ENCODE results near the gene TUT7.

DNA sequence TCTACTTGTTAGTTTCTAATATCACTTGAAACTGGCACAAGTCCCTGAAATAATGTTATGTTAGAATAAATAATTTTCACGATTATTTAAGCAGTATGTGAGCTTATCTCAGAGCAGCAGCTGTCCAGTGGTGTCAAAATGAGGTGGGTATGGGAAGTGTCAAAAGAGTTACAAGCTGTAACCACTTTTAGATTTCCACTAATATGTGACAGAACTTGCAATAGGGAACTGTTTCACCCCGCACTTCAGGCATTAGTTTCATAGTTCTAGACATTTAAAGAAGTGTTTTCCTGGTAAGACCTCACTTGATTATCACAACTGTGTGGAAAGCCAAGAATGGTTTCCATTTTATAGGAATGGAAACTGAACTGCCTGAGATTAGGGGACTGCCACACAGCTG is 68.9 kb downstream of the TUT7 start:
- TF ChIP-seq, protein P1, sequence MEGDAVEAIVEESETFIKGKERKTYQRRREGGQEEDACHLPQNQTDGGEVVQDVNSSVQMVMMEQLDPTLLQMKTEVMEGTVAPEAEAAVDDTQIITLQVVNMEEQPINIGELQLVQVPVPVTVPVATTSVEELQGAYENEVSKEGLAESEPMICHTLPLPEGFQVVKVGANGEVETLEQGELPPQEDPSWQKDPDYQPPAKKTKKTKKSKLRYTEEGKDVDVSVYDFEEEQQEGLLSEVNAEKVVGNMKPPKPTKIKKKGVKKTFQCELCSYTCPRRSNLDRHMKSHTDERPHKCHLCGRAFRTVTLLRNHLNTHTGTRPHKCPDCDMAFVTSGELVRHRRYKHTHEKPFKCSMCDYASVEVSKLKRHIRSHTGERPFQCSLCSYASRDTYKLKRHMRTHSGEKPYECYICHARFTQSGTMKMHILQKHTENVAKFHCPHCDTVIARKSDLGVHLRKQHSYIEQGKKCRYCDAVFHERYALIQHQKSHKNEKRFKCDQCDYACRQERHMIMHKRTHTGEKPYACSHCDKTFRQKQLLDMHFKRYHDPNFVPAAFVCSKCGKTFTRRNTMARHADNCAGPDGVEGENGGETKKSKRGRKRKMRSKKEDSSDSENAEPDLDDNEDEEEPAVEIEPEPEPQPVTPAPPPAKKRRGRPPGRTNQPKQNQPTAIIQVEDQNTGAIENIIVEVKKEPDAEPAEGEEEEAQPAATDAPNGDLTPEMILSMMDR (IDR thresholded peaks at IDR 0.05; ENCODE audit: poor library complexity, severe bottlenecking): no peak
- TF ChIP-seq EZH2 (IDR thresholded peaks at IDR 0.05; ENCODE audit: borderline replicate concordance, insufficient read depth, low read length, poor library complexity, severe bottlenecking): no peak
- TF ChIP-seq, protein P2, sequence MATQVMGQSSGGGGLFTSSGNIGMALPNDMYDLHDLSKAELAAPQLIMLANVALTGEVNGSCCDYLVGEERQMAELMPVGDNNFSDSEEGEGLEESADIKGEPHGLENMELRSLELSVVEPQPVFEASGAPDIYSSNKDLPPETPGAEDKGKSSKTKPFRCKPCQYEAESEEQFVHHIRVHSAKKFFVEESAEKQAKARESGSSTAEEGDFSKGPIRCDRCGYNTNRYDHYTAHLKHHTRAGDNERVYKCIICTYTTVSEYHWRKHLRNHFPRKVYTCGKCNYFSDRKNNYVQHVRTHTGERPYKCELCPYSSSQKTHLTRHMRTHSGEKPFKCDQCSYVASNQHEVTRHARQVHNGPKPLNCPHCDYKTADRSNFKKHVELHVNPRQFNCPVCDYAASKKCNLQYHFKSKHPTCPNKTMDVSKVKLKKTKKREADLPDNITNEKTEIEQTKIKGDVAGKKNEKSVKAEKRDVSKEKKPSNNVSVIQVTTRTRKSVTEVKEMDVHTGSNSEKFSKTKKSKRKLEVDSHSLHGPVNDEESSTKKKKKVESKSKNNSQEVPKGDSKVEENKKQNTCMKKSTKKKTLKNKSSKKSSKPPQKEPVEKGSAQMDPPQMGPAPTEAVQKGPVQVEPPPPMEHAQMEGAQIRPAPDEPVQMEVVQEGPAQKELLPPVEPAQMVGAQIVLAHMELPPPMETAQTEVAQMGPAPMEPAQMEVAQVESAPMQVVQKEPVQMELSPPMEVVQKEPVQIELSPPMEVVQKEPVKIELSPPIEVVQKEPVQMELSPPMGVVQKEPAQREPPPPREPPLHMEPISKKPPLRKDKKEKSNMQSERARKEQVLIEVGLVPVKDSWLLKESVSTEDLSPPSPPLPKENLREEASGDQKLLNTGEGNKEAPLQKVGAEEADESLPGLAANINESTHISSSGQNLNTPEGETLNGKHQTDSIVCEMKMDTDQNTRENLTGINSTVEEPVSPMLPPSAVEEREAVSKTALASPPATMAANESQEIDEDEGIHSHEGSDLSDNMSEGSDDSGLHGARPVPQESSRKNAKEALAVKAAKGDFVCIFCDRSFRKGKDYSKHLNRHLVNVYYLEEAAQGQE (IDR thresholded peaks at IDR 0.05; ENCODE audit: borderline replicate concordance): no peak
- no peak for TF ChIP-seq RAD21 (conservative IDR thresholded peaks at IDR 0.05)
- TF ChIP-seq POLR2AphosphoS5 (IDR thresholded peaks at IDR 0.05): no peak
- TF ChIP-seq SMC3 (conservative IDR thresholded peaks at IDR 0.05; ENCODE audit: poor library complexity): no peak
